ENCODE measurements around the gene TRIM3. TPM values are rescaled to one million over a fixed set of nuclear protein-coding genes. Genes with fewer than 3 reads are reported as not detected.

TRIM3 gene
- total RNA-seq, 1 donor from 2014 or later: 18.9 TPM

DNA sequence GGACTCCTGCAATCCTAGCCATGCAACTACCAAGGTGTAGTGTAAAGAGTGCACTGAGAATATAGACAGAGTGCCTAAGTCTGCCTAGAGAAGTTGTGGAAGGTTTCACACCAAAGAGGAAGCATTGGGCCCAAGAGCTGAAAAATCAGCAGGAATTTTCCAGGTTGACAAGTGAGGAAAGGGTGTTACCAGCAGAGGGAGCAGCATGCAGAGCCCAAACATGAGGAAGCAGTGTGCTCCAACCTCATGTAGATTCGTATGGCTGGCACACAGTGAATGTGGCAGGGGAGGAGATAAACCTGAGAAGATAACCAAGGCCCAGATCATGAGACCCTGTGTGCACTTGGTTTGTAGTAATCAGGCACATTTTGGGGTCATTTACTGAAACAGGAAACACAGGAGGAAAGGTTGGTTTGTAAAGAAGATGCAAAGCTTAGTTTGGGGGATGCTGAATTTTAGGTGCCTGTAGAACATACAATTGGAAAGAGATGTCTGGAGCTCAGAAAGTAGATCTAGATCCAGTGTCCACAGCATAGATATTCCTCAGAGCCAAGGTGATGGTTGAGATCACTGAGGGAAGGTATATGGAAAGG is 34.7 kb downstream of the TRIM3 start:
- ATAC-seq: peak; percentile 48 to 70
- TF ChIP-seq, protein P1, sequence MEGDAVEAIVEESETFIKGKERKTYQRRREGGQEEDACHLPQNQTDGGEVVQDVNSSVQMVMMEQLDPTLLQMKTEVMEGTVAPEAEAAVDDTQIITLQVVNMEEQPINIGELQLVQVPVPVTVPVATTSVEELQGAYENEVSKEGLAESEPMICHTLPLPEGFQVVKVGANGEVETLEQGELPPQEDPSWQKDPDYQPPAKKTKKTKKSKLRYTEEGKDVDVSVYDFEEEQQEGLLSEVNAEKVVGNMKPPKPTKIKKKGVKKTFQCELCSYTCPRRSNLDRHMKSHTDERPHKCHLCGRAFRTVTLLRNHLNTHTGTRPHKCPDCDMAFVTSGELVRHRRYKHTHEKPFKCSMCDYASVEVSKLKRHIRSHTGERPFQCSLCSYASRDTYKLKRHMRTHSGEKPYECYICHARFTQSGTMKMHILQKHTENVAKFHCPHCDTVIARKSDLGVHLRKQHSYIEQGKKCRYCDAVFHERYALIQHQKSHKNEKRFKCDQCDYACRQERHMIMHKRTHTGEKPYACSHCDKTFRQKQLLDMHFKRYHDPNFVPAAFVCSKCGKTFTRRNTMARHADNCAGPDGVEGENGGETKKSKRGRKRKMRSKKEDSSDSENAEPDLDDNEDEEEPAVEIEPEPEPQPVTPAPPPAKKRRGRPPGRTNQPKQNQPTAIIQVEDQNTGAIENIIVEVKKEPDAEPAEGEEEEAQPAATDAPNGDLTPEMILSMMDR (IDR thresholded peaks at IDR 0.05): peak; percentile 66
- Histone ChIP-seq H3K4me3 (no peak overlapping the region), H3K27me3 (ENCODE audit: low read depth) (no peaks in the 10 kb centered on the region), H3K27ac (no peak overlapping the region), H3K9me3 (no peaks in the 10 kb centered on the region), H3K36me3 (no peaks in the 10 kb centered on the region), H3K4me1 (peaks cover 16% of the 10 kb centered on the region)
- no peak for DNase-seq
- intact Hi-C loops (cut with DNase I): no loop called here

DNA sequence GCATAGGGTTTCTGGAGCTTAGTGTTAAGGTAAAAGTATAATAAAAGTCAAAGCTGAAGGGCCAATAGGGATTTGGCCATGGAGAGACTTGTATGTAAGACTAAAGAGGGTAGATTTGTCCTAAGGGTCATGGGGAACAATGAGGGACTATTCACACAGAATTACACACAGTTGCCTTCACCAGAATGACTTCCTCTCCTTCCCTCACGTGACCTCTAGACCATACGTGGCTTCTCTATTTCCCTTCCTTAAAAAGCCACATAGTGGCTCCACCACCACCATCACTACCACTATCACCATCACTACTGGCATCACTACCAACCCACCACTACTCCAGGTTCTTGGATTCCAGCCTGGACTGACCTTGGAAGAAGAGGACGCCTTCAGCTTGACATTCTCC is 35.7 kb downstream of the TRIM3 start:
- TF ChIP-seq, protein P1 (IDR thresholded peaks at IDR 0.05): no peak
- intact Hi-C loops (cut with DNase I): no loop called here
- no peak overlapping the region for H3K27ac ChIP-seq
- H3K27me3 ChIP-seq (ENCODE audit: low read depth): no peaks in the 10 kb centered on the region
- H3K9me3 ChIP-seq: no peaks in the 10 kb centered on the region
- peaks cover 16% of the 10 kb centered on the region for H3K4me1 ChIP-seq
- no peaks in the 10 kb centered on the region for H3K36me3 ChIP-seq
- ATAC-seq (peak; percentile 43 to 54), DNase-seq (no peak)
- no peak overlapping the region for H3K4me3 ChIP-seq

- H3K9me3 ChIP-seq: no peaks in the 10 kb centered on the region
- intact Hi-C loops (cut with DNase I): no loop called here
- no peaks in the 10 kb centered on the region for H3K36me3 ChIP-seq
- no peaks in the 10 kb centered on the region for H3K27me3 ChIP-seq (ENCODE audit: low read depth)
- DNase-seq (no peak), ATAC-seq (no peak)
- TF ChIP-seq, protein P1 (IDR thresholded peaks at IDR 0.05): no peak
- H3K4me3 ChIP-seq: no peak overlapping the region
- no peak overlapping the region for H3K27ac ChIP-seq
- peaks cover 16% of the 10 kb centered on the region for H3K4me1 ChIP-seq
Observed at GRCh38 chr11:6437423-6437822, 36.3 kb downstream of the TRIM3 start.

DNA sequence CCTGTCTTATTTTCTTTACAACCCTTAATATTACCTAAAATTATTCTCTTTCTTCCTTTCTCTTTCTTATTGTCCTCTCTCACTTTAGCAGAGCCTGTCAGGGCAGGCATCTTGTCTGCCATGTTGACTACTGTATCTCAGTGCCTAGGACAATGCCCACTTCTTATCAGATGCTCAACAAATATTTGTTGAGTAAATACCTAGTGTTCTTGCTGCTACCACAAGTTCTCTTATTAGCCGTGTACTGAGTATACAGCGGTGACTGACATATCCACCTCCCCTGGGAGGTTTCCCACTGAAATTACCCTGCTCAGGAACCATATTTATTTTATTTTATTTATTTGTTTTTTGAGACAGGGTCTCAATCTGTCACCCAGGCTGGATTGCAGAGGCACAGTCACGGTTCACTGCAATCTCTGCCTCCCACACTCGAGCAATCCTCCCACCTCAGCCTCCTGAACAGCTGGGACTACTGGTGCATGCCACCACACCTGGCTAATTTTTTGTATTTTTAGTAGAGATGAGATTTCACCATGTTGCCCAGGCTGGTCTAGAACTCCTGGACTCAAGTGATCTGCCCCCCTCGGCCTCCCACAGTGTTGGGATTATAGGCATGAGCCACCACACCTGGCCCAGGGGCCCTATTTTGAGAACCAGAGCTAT is 39.6 kb downstream of the TRIM3 start:
- peaks cover 6% of the 10 kb centered on the region for H3K4me1 ChIP-seq
- H3K27me3 ChIP-seq (ENCODE audit: low read depth): no peaks in the 10 kb centered on the region
- H3K36me3 ChIP-seq: no peaks in the 10 kb centered on the region
- H3K4me3 ChIP-seq: no peak overlapping the region
- no peaks in the 10 kb centered on the region for H3K9me3 ChIP-seq
- TF ChIP-seq, protein P1 (IDR thresholded peaks at IDR 0.05): no peak
- intact Hi-C loops (cut with DNase I): no loop called here
- ATAC-seq (no peak), DNase-seq (no peak)
- no peak overlapping the region for H3K27ac ChIP-seq

- Histone ChIP-seq H3K4me1 (no peaks in the 10 kb centered on the region), H3K4me3 (no peak overlapping the region), H3K36me3 (no peaks in the 10 kb centered on the region), H3K27ac (no peak overlapping the region), H3K27me3 (ENCODE audit: low read depth) (no peaks in the 10 kb centered on the region), H3K9me3 (no peaks in the 10 kb centered on the region)
- ATAC-seq: peak; percentile 18 to 42
- intact Hi-C loops (cut with DNase I): no loop called here
- DNase-seq: no peak
- TF ChIP-seq, protein P1 (IDR thresholded peaks at IDR 0.05): no peak
Observed at GRCh38 chr11:6431861-6432260, 41.9 kb downstream of the TRIM3 start.
